Measurements from ENCODE around the gene SIK2. TPM values are rescaled to one million over a fixed set of nuclear protein-coding genes. Genes with fewer than 3 reads are reported as not detected.
"Not testable (repeated sequence)": the region's sequence is repeated elsewhere in the genome, so short reads cannot be mapped to it uniquely, and the experiment has no call there.

The SIK2 gene
- total RNA-seq, 1 donor: 2.4 TPM

DNA sequence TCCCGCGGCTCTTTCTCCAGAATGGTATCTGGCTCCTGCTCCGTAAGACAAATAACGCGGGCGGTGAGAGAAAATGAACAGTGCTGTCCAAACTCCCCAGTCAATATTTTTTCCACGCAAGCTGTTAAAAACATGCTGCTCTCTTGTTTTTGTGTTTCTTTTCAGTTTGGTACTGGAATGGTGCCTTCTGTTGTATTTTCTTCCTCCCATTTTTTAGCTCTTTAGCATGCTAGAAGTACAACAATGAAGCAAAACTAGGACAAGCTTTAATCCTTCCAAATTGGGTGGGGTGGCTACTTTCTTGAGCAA lies 164.5 kb downstream of the SIK2 start:
- Histone ChIP-seq H3K4me3 (ENCODE audit: low read length) (peak overlapping the region; percentile 93), H3K9me3 (ENCODE audit: low read depth, low read length) (no peaks in the 10 kb centered on the region), H3K27me3 (ENCODE audit: insufficient read depth, low read length) (no peaks in the 10 kb centered on the region), H3K4me1 (ENCODE audit: insufficient read depth, low read length) (peaks cover 31% of the 10 kb centered on the region)

DNA sequence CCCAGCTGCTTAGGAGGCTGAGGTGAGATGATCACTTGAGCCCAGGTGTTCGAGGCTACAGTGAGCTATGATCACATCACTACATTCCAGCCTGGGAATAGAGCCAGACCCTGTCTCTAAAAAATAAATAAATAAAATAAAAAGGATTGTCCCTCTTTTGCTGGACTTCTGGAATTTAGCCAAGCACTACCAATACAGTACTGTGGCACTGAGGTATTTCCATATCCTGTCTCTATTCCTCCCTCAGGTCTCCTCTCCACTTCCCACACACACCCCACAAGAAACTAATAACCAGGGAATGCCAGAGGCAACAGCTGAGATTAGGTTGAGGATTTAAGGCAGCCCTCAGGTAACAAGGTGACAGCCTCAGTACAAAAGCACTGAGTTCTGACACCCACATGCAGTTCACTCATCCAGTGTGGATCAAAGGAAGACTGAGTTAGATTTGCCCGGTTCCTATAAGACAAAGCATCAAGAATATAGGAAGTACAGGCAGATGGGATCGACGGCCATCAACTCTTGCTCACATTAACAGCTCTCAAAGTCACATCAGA lies 168.4 kb downstream of the SIK2 start:
- Histone ChIP-seq H3K4me3 (ENCODE audit: low read length) (no peak overlapping the region), H3K4me1 (ENCODE audit: insufficient read depth, low read length) (peaks cover 12% of the 10 kb centered on the region), H3K27me3 (ENCODE audit: insufficient read depth, low read length) (no peaks in the 10 kb centered on the region), H3K9me3 (ENCODE audit: low read depth, low read length) (no peaks in the 10 kb centered on the region)

DNA sequence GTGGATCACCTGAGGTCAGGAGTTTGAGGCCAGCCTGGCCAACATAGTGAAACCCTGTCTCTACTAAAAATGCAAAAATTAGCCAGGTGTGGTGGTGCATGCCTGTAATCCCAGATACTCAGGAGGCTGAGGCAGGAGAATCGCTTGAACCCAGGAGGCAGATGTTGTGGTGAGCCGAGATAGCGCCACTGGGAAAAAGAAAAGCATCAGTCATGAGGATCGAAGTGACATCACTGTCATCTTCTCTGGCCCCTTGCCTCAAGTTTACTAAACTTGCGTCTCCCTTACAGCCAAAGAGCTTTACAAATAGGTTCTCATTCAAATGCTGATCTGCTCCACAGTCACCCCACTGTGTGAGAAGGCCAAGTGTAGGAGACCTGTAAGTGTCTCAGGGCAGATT lies 169.0 kb downstream of the SIK2 start:
- peaks cover 10% of the 10 kb centered on the region for H3K4me1 ChIP-seq (ENCODE audit: insufficient read depth, low read length)
- H3K9me3 ChIP-seq (ENCODE audit: low read depth, low read length); H3K27me3 ChIP-seq (ENCODE audit: insufficient read depth, low read length); H3K4me3 ChIP-seq (ENCODE audit: low read length): not testable (repeated sequence)

DNA sequence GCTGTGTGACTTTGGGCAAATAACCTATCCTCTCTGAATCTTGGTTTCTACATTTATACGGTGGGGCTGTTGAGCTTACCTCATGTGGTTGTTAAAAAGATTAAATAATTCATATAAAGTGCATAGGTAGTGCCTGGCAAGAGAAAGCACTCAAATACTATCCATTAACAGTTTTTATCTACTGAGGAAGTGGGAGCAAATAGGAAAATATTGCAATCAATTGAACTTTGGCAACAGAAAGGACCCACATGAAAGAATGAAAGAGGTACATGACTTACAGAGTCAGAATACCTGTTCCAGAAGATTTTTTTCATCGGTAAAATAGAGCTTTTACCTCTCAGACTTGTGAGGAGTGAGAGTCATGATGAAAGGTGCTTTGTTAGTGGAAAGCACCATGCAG lies 170.3 kb downstream of the SIK2 start:
- no peaks in the 10 kb centered on the region for H3K4me1 ChIP-seq (ENCODE audit: insufficient read depth, low read length)
- no peaks in the 10 kb centered on the region for H3K9me3 ChIP-seq (ENCODE audit: low read depth, low read length)
- no peaks in the 10 kb centered on the region for H3K27me3 ChIP-seq (ENCODE audit: insufficient read depth, low read length)
- H3K4me3 ChIP-seq (ENCODE audit: low read length): no peak overlapping the region

DNA sequence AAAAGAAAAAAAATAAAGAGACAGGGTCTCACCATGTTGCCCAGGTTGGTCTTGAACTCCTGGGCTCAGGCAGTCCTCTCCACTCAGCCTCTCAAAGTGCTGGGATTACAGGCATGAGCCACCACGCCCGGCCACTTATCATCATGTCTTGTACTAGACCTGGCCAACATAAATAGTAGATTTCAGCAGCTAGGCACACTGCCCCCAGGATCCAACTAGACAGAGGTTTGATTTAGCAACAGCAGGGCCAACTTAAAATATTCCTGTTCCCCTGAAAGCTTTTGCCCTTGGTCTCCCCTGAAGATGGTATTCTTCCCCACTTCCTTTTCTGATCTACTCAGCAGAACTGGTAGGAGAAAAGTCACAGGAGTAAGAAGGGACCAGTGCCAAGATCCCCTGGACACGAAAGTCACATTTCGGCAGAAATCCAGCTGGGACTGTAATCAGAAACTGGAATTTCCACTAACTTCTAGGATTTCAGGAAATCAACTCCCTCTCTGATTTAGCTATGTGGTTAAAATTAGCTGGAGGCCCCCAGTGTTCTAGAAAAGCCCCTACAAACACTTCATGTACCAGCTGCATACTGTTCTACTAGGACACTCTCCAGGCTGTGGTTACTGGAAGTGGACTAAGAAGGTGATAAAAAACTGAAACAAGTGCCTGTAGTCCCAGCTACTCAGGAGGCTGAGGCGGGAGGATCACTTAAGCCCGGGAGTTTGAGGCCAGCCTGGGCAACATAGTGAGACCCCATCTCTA lies 172.9 kb downstream of the SIK2 start:
- Histone ChIP-seq H3K9me3 (ENCODE audit: low read depth, low read length) (no peaks in the 10 kb centered on the region), H3K4me3 (ENCODE audit: low read length) (no peak overlapping the region), H3K4me1 (ENCODE audit: insufficient read depth, low read length) (no peaks in the 10 kb centered on the region), H3K27me3 (ENCODE audit: insufficient read depth, low read length) (no peaks in the 10 kb centered on the region)

DNA sequence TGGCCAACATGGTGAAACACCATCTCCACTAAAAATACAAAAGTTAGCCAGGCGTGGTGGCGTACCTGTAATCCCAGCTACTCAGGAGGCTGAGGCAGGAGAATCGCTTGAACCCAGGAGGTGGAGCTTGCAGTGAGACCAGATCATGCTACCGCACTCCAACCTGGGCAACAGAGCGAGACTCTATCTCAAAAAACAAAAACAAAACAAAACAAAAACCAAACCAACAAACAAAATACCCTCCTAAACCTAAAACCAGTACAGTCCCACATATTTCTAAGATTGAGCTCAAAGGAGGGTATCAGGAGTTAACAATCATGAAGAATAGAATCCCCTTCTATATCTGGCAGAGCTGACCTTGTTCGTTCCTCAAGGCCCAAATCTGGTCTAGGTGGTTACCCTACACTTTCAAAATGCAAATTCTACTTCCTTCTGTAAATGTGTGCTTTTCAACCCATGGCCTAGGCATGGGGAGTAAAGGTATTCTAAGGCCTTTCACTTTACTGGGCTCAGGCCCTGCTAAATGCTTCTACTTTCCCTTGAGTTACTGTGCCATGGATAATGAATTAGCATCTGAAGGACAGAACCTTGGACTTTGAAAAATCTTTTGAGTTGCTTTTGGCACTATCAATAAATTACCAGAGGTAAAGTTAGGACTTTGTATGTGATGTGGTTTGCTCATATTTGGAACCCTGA lies 174.3 kb downstream of the SIK2 start:
- Histone ChIP-seq H3K4me1 (ENCODE audit: insufficient read depth, low read length) (no peaks in the 10 kb centered on the region), H3K4me3 (ENCODE audit: low read length) (no peak overlapping the region), H3K27me3 (ENCODE audit: insufficient read depth, low read length) (no peaks in the 10 kb centered on the region), H3K9me3 (ENCODE audit: low read depth, low read length) (no peaks in the 10 kb centered on the region)

DNA sequence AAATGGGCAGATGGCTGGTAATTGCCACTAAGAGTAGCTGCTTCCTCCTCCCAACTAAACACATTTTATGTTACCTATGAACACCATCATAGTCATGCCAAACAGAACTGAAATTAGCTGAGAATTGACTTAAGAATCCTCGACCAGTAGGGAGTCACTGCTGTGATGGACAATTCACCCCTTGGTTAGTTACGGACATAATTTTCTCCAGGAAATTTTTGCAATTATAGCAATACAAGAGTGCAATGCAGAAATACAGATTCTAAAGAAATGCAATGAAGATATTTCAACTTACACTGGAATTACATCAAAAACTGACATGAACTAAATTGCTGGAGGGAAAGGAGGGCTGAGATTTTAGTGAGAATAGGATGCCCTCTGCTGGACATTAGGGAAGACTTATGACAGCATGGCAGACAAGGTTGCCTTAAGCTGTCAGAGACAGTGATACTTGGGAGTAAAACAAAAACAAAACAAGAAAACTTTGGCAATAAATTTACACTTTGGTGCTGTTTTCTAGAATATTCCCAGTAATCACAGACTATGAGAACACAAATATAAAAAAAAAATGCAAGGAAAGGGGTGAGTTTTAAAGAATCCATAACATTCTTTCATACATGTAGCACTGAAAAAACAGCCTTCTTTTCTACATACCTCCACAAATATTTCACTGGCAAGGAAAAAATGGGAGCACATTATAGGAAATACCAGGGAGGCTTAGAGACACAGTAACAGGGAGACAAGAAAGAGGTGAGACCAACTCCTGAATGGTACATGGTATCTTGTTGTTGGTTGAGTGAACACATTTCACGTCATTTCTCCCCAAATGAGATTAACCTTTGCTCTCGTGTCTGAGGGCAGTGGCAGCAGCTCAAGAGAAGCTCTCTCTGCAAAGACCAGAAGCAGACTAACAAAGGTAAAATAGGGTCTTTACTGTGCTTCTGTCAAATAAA lies 175.1 kb downstream of the SIK2 start:
- Histone ChIP-seq H3K4me3 (ENCODE audit: low read length) (no peak overlapping the region), H3K4me1 (ENCODE audit: insufficient read depth, low read length) (no peaks in the 10 kb centered on the region), H3K9me3 (ENCODE audit: low read depth, low read length) (no peaks in the 10 kb centered on the region), H3K27me3 (ENCODE audit: insufficient read depth, low read length) (no peaks in the 10 kb centered on the region)

DNA sequence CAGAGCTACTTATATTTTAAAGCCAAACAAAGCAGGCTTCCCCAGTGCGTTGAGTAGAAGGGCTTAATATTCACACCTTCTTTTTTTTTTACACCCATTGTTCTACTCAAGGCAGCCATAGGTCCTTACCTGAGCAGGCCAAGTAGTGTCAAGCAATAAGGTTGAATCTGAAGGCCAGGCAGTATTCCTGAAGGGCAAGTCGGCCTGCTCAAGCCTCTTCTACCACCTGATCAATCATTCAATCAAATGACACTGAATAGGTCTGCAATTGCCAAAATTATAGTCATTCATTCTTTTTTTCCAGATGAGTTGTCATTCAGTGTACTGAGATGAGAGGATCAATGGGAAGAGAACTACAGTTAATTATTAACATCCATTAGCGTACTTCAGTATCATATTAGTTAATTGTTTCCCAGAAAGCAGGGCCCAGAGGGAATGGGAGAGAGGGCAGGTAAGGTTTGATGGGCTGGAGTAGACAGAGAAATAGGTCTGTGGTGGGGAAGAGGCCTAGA lies 175.9 kb downstream of the SIK2 start:
- Histone ChIP-seq H3K4me3 (ENCODE audit: low read length) (no peak overlapping the region), H3K27me3 (ENCODE audit: insufficient read depth, low read length) (no peaks in the 10 kb centered on the region), H3K4me1 (ENCODE audit: insufficient read depth, low read length) (no peaks in the 10 kb centered on the region), H3K9me3 (ENCODE audit: low read depth, low read length) (no peaks in the 10 kb centered on the region)

DNA sequence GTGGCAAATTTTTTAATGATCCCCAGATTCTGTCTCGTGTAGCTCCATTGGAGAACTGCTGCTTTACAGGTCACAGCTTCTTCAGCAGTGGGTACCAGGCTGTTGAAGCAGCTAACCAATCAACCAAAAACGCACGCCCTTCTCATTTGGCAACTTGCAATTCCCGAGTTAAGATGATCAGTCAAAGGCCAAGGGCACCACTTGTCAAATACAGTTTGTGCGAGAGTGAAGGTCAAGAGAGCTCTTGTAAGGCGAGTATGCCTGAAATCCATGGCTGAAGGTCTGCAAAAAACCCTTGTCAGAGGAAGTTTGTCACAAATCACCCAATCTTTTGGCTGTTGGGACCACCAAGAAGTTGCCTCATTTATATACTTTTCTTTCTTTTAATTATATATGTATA lies 176.9 kb downstream of the SIK2 start:
- Histone ChIP-seq H3K4me1 (ENCODE audit: insufficient read depth, low read length) (no peaks in the 10 kb centered on the region), H3K27me3 (ENCODE audit: insufficient read depth, low read length) (no peaks in the 10 kb centered on the region), H3K4me3 (ENCODE audit: low read length) (no peak overlapping the region), H3K9me3 (ENCODE audit: low read depth, low read length) (no peaks in the 10 kb centered on the region)

Other genes with a start within 250 kb of the SIK2 start
- 3.4 TPM for gene POU2AF1, start 223.2 kb upstream of the SIK2 start, total RNA-seq
- gene BTG4, start 90.1 kb upstream of the SIK2 start, total RNA-seq: not detected
- gene HOATZ, start 87.7 kb upstream of the SIK2 start, total RNA-seq: not detected
- gene LAYN, start 61.7 kb upstream of the SIK2 start, total RNA-seq: 0.42 TPM
- 27.1 TPM for gene PPP2R1B, start 163.9 kb downstream of the SIK2 start, total RNA-seq

All from mononuclear cell (primary cell).